NCI-H524 treated with DMSO at 0.1 percent for 48 hours (cell line): ENCODE data around the gene SCGB2A2.

Experiments used
- DNase-seq: peaks from one replicate; lab custom pipeline; 2025; lab: John Stamatoyannopoulos, UW

Gene SCGB2A2

DNA sequence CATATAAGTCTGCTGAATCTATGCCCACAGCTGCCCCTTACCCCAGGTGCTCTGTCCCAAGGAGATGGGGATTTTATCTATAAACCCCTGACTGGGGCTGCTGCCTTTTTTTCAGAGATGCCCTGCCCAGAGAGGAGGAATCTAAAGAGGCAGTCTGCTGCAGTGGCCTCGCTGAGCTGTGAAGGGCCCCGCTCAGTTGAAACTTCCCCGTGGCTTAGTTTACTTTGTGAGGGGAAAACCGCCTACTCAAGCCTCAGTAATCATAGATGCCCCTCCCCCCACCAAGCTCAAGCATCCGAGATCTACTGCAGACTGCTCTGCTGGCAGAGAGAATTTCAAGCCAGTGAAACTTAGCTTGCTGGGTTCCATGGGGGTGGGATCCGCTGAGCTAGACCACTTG lies 36.3 kb downstream of the SCGB2A2 start:
- no peak for DNase-seq

DNA sequence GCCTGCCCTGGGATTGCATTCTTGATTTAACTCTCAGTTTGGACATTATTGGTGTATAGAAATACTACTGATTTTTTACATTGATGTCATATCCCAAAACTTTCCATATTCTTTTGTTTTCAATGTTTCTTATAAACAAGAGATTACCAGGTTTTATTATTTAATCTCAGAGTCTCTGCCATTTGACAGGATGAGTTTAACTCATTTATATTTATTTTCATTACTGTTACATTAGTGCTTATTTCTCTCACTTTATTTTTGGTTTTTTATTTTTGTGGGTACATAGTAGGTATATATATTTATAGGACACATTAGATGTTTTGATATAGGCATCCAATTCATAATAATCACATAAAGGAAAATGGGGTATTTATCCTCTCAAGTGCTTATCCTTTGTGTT lies 38.0 kb downstream of the SCGB2A2 start:
- DNase-seq, result no peak

DNA sequence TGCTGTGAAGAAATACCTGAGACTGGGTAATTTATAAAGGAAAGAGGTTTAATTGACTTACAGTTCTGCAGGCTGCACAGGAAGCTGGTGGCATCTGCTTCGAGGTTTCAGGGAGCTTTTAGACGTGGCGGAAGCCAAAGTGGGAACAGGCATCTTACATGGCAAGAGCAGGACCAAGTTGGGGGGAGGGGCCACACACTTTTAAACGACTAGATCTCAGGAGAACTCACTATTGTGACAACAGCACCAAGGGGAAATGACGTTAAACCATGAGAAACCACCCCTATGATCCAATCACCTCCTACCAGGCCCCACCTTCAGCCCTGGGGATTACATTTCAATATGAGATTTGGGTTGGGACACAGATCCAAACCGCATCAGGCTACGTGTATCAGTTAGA lies 40.0 kb downstream of the SCGB2A2 start:
- DNase-seq, result no peak

DNA sequence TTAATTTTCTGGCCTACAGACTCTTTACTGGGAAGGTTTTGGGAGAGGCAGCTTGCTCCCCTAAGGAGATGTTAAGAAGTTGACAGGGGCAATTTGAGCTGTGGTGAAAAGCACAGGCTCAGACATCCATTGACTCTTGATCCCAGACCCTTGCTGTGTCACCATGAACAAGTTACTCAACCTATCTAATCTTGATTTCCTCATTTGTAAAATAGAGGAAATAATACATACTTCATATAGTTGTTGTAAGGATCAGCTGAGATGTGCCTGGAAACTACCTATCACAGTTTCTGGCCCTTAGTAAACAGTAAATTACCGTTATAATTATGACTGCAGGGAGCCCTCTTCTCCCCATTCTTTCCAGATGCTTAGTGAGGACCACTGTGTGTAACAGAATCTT lies 45.5 kb downstream of the SCGB2A2 start:
- no peak for DNase-seq

DNA sequence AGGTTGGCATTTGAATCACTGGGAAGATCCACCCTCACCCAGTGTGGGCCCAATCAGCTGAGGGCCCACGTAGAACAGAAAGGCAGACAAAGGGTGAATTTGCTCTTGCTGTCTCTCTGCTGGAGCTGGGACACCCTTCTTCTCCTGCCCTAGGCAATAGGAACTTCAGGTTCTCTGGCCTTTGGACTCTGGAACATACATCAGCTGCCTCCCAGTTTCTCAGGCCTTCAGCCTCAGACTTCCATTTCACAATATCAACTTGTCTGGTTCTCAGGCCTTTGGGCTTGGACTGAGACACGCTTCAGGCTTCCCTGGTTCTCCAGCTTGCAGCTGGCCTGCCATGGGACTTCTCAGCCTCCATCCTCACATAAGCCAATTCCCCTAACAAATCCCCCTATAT lies 52.6 kb downstream of the SCGB2A2 start:
- no peak for DNase-seq
